Endodermal cell (in vitro differentiated cells): ENCODE data around the gene CDH13. TPM values are rescaled to one million over a fixed set of nuclear protein-coding genes. Genes with fewer than 3 reads are reported as not detected.

Source experiments
- DNase-seq: peaks from one replicate; pipeline ENCODE4 v3.0.0-alpha.2; 2017
- H3K27ac ChIP-seq: 2 replicates; pipeline ENCODE4 v1.5.1; 2013; ENCODE audit warnings: mild to moderate bottlenecking, low read depth, low read length, moderate library complexity
- H3K27me3 ChIP-seq: 2 replicates; pipeline ENCODE4 v1.6.1; 2013; ENCODE audit warnings: mild to moderate bottlenecking, low read length, moderate library complexity; ENCODE audit not compliant: insufficient read depth, control insufficient read depth, poor library complexity, severe bottlenecking
- H3K36me3 ChIP-seq: 2 replicates; pipeline ENCODE4 v1.7.0; 2013; ENCODE audit warnings: mild to moderate bottlenecking, low read length, moderate library complexity; ENCODE audit not compliant: control insufficient read depth, insufficient read depth
- H3K4me1 ChIP-seq: one replicate; pipeline ENCODE4 v1.7.0; 2013; ENCODE audit warnings: low read length; ENCODE audit not compliant: control insufficient read depth, insufficient read depth
- H3K4me3 ChIP-seq: 2 replicates; pipeline ENCODE4 v1.5.1; 2013; ENCODE audit warnings: mild to moderate bottlenecking, low read length, moderate library complexity
- H3K9ac ChIP-seq: 2 replicates; pipeline ENCODE4 v1.6.1; 2013; ENCODE audit warnings: mild to moderate bottlenecking, low read length, moderate library complexity; ENCODE audit not compliant: poor library complexity, severe bottlenecking; ENCODE audit errors: extremely low read depth
- H3K9me3 ChIP-seq: 2 replicates; pipeline ENCODE4 v1.6.1; 2013; ENCODE audit warnings: mild to moderate bottlenecking, low read length, moderate library complexity; ENCODE audit not compliant: control insufficient read depth
- H3K27ac Mint-ChIP-seq: 2 replicates; pipeline ENCODE4 v1.8.0; 2020; ENCODE audit warnings: mixed read lengths
- H3K27me3 Mint-ChIP-seq: 2 replicates; pipeline ENCODE4 v1.8.0; 2021; ENCODE audit warnings: mild to moderate bottlenecking, mixed read lengths; ENCODE audit not compliant: insufficient read depth
- H3K36me3 Mint-ChIP-seq: 2 replicates; pipeline ENCODE4 v1.8.0; 2020; ENCODE audit warnings: low read depth, mixed read lengths
- H3K4me1 Mint-ChIP-seq: 2 replicates; pipeline ENCODE4 v1.8.0; 2020; ENCODE audit warnings: mixed read lengths
- H3K4me3 Mint-ChIP-seq: 2 replicates; pipeline ENCODE4 v1.8.0; 2020; ENCODE audit warnings: mild to moderate bottlenecking, moderate library complexity, mixed read lengths
- H3K9me3 Mint-ChIP-seq: 2 replicates; pipeline ENCODE4 v1.8.0; 2020; ENCODE audit warnings: mild to moderate bottlenecking, mixed read lengths
- WGBS, 2 experiments: methylation state at CpG; one replicate each; pipeline versions ENCODE4 v1.1.5 to v1.1.7; 2013; ENCODE audit warnings: missing lambda C conversion rate in 2 of 2, mixed read lengths in 1 of 2; ENCODE audit not compliant: insufficient coverage in 1 of 2, insufficient read length in 1 of 2; 5-methylcytosine and 5-hydroxymethylcytosine counted together
- total RNA-seq, 2 donors: library from RNA; stranded (reverse); fragmentation: NEBNext Ultra II Directional in 1 of 2; extraction: Animal tissue kit (Norgen Biotek cat#: 25700) in 1 of 2; gene quantifications; 2 replicates in 1 of 2; 3 replicates in 1 of 2; pipeline ENCODE4 v1.2.1, GENCODE V29; 2021
- TF ChIP-seq, protein P1 (sequence below): fragments of 200-600 bp; sonication (generic); conservative IDR thresholded peaks from 2 replicates; pipeline ENCODE4 v1.5.0; 2021; ENCODE audit warnings: antibody characterized with exemption, mild to moderate bottlenecking

Gene CDH13
- total RNA-seq, 2 donors from 2014 or later = 0.86 to 1.8 TPM

GRCh38 chr16:82685526-82685925 lies 58.8 kb downstream of the CDH13 start:
- Histone ChIP-seq H3K27me3 (no peaks in the 10 kb centered on the region), H3K4me1 (peaks cover 2% of the 10 kb centered on the region), H3K4me3 (no peak overlapping the region), H3K27ac (no peak overlapping the region), H3K9me3 (no peaks in the 10 kb centered on the region), H3K36me3 (no peaks in the 10 kb centered on the region), H3K9ac (no peak overlapping the region)
- H3K27ac Mint-ChIP-seq = no peak overlapping the region
- no peak for DNase-seq
- H3K9me3 Mint-ChIP-seq = no peaks in the 10 kb centered on the region
- H3K27me3 Mint-ChIP-seq = no peaks in the 10 kb centered on the region
- no peaks in the 10 kb centered on the region for H3K36me3 Mint-ChIP-seq
- WGBS, 2 experiments = 93 to 100% methylated on average over 1 to 4 of the region's 4 CpGs
- TF ChIP-seq, protein P1, sequence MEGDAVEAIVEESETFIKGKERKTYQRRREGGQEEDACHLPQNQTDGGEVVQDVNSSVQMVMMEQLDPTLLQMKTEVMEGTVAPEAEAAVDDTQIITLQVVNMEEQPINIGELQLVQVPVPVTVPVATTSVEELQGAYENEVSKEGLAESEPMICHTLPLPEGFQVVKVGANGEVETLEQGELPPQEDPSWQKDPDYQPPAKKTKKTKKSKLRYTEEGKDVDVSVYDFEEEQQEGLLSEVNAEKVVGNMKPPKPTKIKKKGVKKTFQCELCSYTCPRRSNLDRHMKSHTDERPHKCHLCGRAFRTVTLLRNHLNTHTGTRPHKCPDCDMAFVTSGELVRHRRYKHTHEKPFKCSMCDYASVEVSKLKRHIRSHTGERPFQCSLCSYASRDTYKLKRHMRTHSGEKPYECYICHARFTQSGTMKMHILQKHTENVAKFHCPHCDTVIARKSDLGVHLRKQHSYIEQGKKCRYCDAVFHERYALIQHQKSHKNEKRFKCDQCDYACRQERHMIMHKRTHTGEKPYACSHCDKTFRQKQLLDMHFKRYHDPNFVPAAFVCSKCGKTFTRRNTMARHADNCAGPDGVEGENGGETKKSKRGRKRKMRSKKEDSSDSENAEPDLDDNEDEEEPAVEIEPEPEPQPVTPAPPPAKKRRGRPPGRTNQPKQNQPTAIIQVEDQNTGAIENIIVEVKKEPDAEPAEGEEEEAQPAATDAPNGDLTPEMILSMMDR = no peak
- no peak overlapping the region for H3K4me3 Mint-ChIP-seq
- peaks cover 6% of the 10 kb centered on the region for H3K4me1 Mint-ChIP-seq

- Histone ChIP-seq H3K27me3 (no peaks in the 10 kb centered on the region), H3K4me1 (peaks cover 4% of the 10 kb centered on the region), H3K9ac (no peak overlapping the region), H3K9me3 (no peaks in the 10 kb centered on the region), H3K27ac (no peak overlapping the region), H3K36me3 (no peaks in the 10 kb centered on the region), H3K4me3 (no peak overlapping the region)
- no peak overlapping the region for H3K27ac Mint-ChIP-seq
- H3K36me3 Mint-ChIP-seq = no peaks in the 10 kb centered on the region
- no peak overlapping the region for H3K4me3 Mint-ChIP-seq
- no peak for DNase-seq
- H3K27me3 Mint-ChIP-seq = no peaks in the 10 kb centered on the region
- TF ChIP-seq, protein P1 = no peak
- H3K9me3 Mint-ChIP-seq = no peaks in the 10 kb centered on the region
- peaks cover 8% of the 10 kb centered on the region for H3K4me1 Mint-ChIP-seq
These were observed 67.6 kb downstream of the CDH13 start for GRCh38 chr16:82694239-82694874.

GRCh38 chr16:82695806-82696205 lies 69.0 kb downstream of the CDH13 start:
- no peak overlapping the region for H3K4me3 ChIP-seq
- Mint-ChIP-seq H3K36me3 (no peaks in the 10 kb centered on the region), H3K9me3 (no peaks in the 10 kb centered on the region), H3K27ac (no peak overlapping the region), H3K27me3 (no peaks in the 10 kb centered on the region), H3K4me1 (peaks cover 17% of the 10 kb centered on the region), H3K4me3 (no peak overlapping the region)
- no peak for DNase-seq
- no peaks in the 10 kb centered on the region for H3K36me3 ChIP-seq
- TF ChIP-seq, protein P1 = no peak
- WGBS, 2 experiments = 74% methylated on average over 1 of the region's 1 CpG; no CpG with 5 or more reads in 1 of the 2 experiments
- no peaks in the 10 kb centered on the region for H3K27me3 ChIP-seq
- H3K9ac ChIP-seq = no peak overlapping the region
- H3K9me3 ChIP-seq = no peaks in the 10 kb centered on the region
- no peak overlapping the region for H3K27ac ChIP-seq
- peaks cover 4% of the 10 kb centered on the region for H3K4me1 ChIP-seq
